Endothelial cell of umbilical vein (primary cell): ENCODE data around the gene LYRM1.

ENCODE experiments used
- CTCF ChIP-seq, 2 donors: IDR thresholded peaks; 1 replicate in 1 of 2; 2 replicates in 1 of 2; pipeline ENCODE4 v1.5.1; 2011; ENCODE audit warnings: low read length in 2 of 2, mild to moderate bottlenecking in 2 of 2, moderate library complexity in 2 of 2, control low read depth in 1 of 2, inconsistent platforms in 1 of 2, low read depth in 1 of 2; ENCODE audit not compliant: insufficient read depth in 1 of 2; ENCODE audit errors: extremely low read depth in 1 of 2
- EZH2 ChIP-seq: IDR thresholded peaks from 2 replicates; pipeline ENCODE4 v1.6.1; 2012; ENCODE audit warnings: borderline replicate concordance, low read depth, mild to moderate bottlenecking, moderate library complexity, low read length, inconsistent platforms; ENCODE audit not compliant: severe bottlenecking
- FOS ChIP-seq: IDR thresholded peaks from 2 replicates; pipeline ENCODE4 v1.6.1; 2011; ENCODE audit warnings: mild to moderate bottlenecking, low read length, moderate library complexity, borderline replicate concordance; ENCODE audit not compliant: insufficient read depth
- POLR2AphosphoS5 ChIP-seq: IDR thresholded peaks from 2 replicates; pipeline ENCODE4 v1.6.1; 2012; ENCODE audit warnings: low read depth, mild to moderate bottlenecking, control low read depth, low read length, moderate library complexity; ENCODE audit not compliant: insufficient read depth

DNA sequence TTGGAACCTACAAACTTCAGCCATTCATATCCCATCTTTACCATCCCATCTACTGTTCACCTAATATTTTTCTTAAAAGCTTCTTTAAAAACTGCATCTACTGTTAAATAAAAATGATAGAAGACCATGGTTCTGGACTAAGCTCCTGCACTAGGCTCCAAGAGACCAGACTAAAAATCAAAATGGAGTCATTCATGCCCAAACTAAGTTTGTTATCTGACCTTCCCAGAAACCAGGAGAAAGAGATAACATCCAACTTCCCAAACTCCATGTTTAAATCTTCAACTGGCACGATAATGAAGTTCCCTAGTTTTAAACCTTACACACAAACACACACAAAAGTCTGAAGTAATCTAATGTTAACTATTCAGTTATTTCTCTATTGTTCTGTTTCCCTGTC, 14.3 kb upstream of the LYRM1 start:
- no peak for TF ChIP-seq FOS
- TF ChIP-seq CTCF (IDR thresholded peaks at IDR 0.05; ENCODE audit: extremely low read depth in 1 of 2, insufficient read depth in 1 of 2, low read depth in 1 of 2, low read length in 2 of 2), result no peak
- TF ChIP-seq EZH2, result no peak
- TF ChIP-seq POLR2AphosphoS5, result no peak
